Cerebellar nuclear complex (tissue), 1 donor: ENCODE data around the gene COCH.
"Not testable (repeated sequence)": the region's sequence is repeated elsewhere in the genome, so short reads cannot be mapped to it uniquely, and the experiment has no call there.

ENCODE experiments used
- DNase-seq, 2 experiments: peaks; one replicate each; lab custom pipeline; 2025; lab: John Stamatoyannopoulos, UW

COCH gene

GRCh38 chr14:30875788-30876053, 1.4 kb downstream of the COCH start:
- no peak for DNase-seq

GRCh38 chr14:30876692-30877091, 2.3 kb downstream of the COCH start:
- no peak for DNase-seq

GRCh38 chr14:30882431-30882830, 8.1 kb downstream of the COCH start:
- no peak for DNase-seq

GRCh38 chr14:30883508-30884294, 9.3 kb downstream of the COCH start:
- no peak for DNase-seq

- no peak for DNase-seq
Observed at GRCh38 chr14:30884901-30885300, 10.5 kb downstream of the COCH start.

GRCh38 chr14:30885840-30886740, 11.7 kb downstream of the COCH start:
- DNase-seq, result no peak

- no peak for DNase-seq
Observed at GRCh38 chr14:30888480-30889243, 14.3 kb downstream of the COCH start.

- DNase-seq, result no peak
Observed at GRCh38 chr14:30889244-30889594, 14.9 kb downstream of the COCH start.

GRCh38 chr14:30893819-30894218, 19.5 kb downstream of the COCH start:
- no peak for DNase-seq

GRCh38 chr14:30894923-30895515, 20.7 kb downstream of the COCH start:
- no peak for DNase-seq

- DNase-seq, result no peak
Observed at GRCh38 chr14:30896435-30896834, 22.1 kb downstream of the COCH start.

- DNase-seq, result not testable (repeated sequence)
Observed at GRCh38 chr14:30897121-30897520, 22.8 kb downstream of the COCH start.

GRCh38 chr14:30903285-30904124, 29.1 kb downstream of the COCH start:
- DNase-seq, result no peak

GRCh38 chr14:30906752-30907658, 32.6 kb downstream of the COCH start:
- no peak for DNase-seq

- no peak for DNase-seq
Observed at GRCh38 chr14:30907659-30908057, 33.3 kb downstream of the COCH start.

- no peak for DNase-seq
Observed at GRCh38 chr14:30908826-30909225, 34.5 kb downstream of the COCH start.

GRCh38 chr14:30914812-30915211, 40.5 kb downstream of the COCH start:
- DNase-seq, result no peak

- DNase-seq, result no peak
Observed at GRCh38 chr14:30915596-30915995, 41.2 kb downstream of the COCH start.

GRCh38 chr14:30921305-30921704, 46.9 kb downstream of the COCH start:
- DNase-seq, result no peak

- no peak for DNase-seq
Observed at GRCh38 chr14:30921788-30922187, 47.4 kb downstream of the COCH start.
